Measurements from ENCODE around the gene FOXD1.
"Not testable (repeated sequence)": the region's sequence is repeated elsewhere in the genome, so short reads cannot be mapped to it uniquely, and the experiment has no call there.

The FOXD1 gene

GRCh38 chr5:73415171-73415570 is 33.4 kb downstream of the FOXD1 start:
- no peak overlapping the region for H3K4me2 ChIP-seq (ENCODE audit: low read length)
- no peak overlapping the region for H3K4me3 ChIP-seq (ENCODE audit: low read length)
- peaks cover 54% of the 10 kb centered on the region for H3K27me3 ChIP-seq (ENCODE audit: control insufficient read depth, low read length)
- no peaks in the 10 kb centered on the region for H3K4me1 ChIP-seq (ENCODE audit: control insufficient read depth, low read length)
- no peaks in the 10 kb centered on the region for H3K9me2 ChIP-seq (replicated peaks; ENCODE audit: control insufficient read depth, low read length)
- H3K79me2 ChIP-seq (ENCODE audit: control insufficient read depth, low read length), result no peaks in the 10 kb centered on the region
- no peaks in the 10 kb centered on the region for H3K9me3 ChIP-seq (ENCODE audit: control insufficient read depth, insufficient read depth, low read length)
- H3F3A ChIP-seq (ENCODE audit: control insufficient read depth, insufficient read depth), result no peaks in the 10 kb centered on the region
- TF ChIP-seq EZH2phosphoT487 (IDR thresholded peaks at IDR 0.05; ENCODE audit: borderline replicate concordance, low read length) (no peak), CTCF (IDR thresholded peaks at IDR 0.05; ENCODE audit: low read depth, low read length, poor library complexity, severe bottlenecking) (no peak)
- no peak overlapping the region for H3K27ac ChIP-seq (ENCODE audit: low read depth, low read length)
- H3K36me3 ChIP-seq (ENCODE audit: control insufficient read depth, low read length), result no peaks in the 10 kb centered on the region
- H4K20me1 ChIP-seq (ENCODE audit: control insufficient read depth, insufficient read depth, low read depth, low read length), result no peaks in the 10 kb centered on the region

- Histone ChIP-seq H3K9me2 (replicated peaks; ENCODE audit: control insufficient read depth, low read length) (no peaks in the 10 kb centered on the region), H3K36me3 (ENCODE audit: control insufficient read depth, low read length) (no peaks in the 10 kb centered on the region), H3K4me2 (ENCODE audit: low read length) (no peak overlapping the region), H3K27me3 (ENCODE audit: control insufficient read depth, low read length) (peaks cover 40% of the 10 kb centered on the region), H3K9me3 (ENCODE audit: control insufficient read depth, insufficient read depth, low read length) (no peaks in the 10 kb centered on the region), H3K4me1 (ENCODE audit: control insufficient read depth, low read length) (no peaks in the 10 kb centered on the region), H3K79me2 (ENCODE audit: control insufficient read depth, low read length) (no peaks in the 10 kb centered on the region), H3F3A (ENCODE audit: control insufficient read depth, insufficient read depth) (no peaks in the 10 kb centered on the region), H4K20me1 (ENCODE audit: control insufficient read depth, insufficient read depth, low read depth, low read length) (no peaks in the 10 kb centered on the region), H3K4me3 (ENCODE audit: low read length) (no peak overlapping the region), H3K27ac (ENCODE audit: low read depth, low read length) (no peak overlapping the region)
- no peak for TF ChIP-seq CTCF (IDR thresholded peaks at IDR 0.05; ENCODE audit: low read depth, low read length, poor library complexity, severe bottlenecking)
- no peak for TF ChIP-seq EZH2phosphoT487 (IDR thresholded peaks at IDR 0.05; ENCODE audit: borderline replicate concordance, low read length)
Observed at GRCh38 chr5:73412597-73412988, 36.0 kb downstream of the FOXD1 start.

GRCh38 chr5:73411936-73412596 is 36.5 kb downstream of the FOXD1 start:
- Histone ChIP-seq H4K20me1 (ENCODE audit: control insufficient read depth, insufficient read depth, low read depth, low read length) (no peaks in the 10 kb centered on the region), H3K79me2 (ENCODE audit: control insufficient read depth, low read length) (no peaks in the 10 kb centered on the region), H3K4me1 (ENCODE audit: control insufficient read depth, low read length) (no peaks in the 10 kb centered on the region), H3F3A (ENCODE audit: control insufficient read depth, insufficient read depth) (no peaks in the 10 kb centered on the region), H3K27ac (ENCODE audit: low read depth, low read length) (no peak overlapping the region), H3K4me2 (ENCODE audit: low read length) (no peak overlapping the region), H3K9me2 (replicated peaks; ENCODE audit: control insufficient read depth, low read length) (no peaks in the 10 kb centered on the region), H3K4me3 (ENCODE audit: low read length) (no peak overlapping the region), H3K36me3 (ENCODE audit: control insufficient read depth, low read length) (no peaks in the 10 kb centered on the region), H3K27me3 (ENCODE audit: control insufficient read depth, low read length) (peaks cover 35% of the 10 kb centered on the region), H3K9me3 (ENCODE audit: control insufficient read depth, insufficient read depth, low read length) (no peaks in the 10 kb centered on the region)
- TF ChIP-seq EZH2phosphoT487 (IDR thresholded peaks at IDR 0.05; ENCODE audit: borderline replicate concordance, low read length), result no peak
- TF ChIP-seq CTCF (IDR thresholded peaks at IDR 0.05; ENCODE audit: low read depth, low read length, poor library complexity, severe bottlenecking), result no peak

- H3F3A ChIP-seq (ENCODE audit: control insufficient read depth, insufficient read depth); H3K79me2 ChIP-seq (ENCODE audit: control insufficient read depth, low read length); H3K4me1 ChIP-seq (ENCODE audit: control insufficient read depth, low read length); H4K20me1 ChIP-seq (ENCODE audit: control insufficient read depth, insufficient read depth, low read depth, low read length); H3K4me3 ChIP-seq (ENCODE audit: low read length); H3K36me3 ChIP-seq (ENCODE audit: control insufficient read depth, low read length); H3K9me2 ChIP-seq (replicated peaks; ENCODE audit: control insufficient read depth, low read length); H3K4me2 ChIP-seq (ENCODE audit: low read length); H3K9me3 ChIP-seq (ENCODE audit: control insufficient read depth, insufficient read depth, low read length); H3K27ac ChIP-seq (ENCODE audit: low read depth, low read length): not testable (repeated sequence)
- peaks cover 21% of the 10 kb centered on the region for H3K27me3 ChIP-seq (ENCODE audit: control insufficient read depth, low read length)
Observed at GRCh38 chr5:73409927-73410326, 38.6 kb downstream of the FOXD1 start.

Measured in DOHH2 (cell line).